GM13977 (cell line): ENCODE data around the gene AGAP3.

Source experiments
- DNase-seq: peaks from one replicate; pipeline ENCODE4 v3.0.0; 2012; ENCODE audit warnings: low spot score
- in situ Hi-C: fragments of 300-500 bp; cut with MboI; formaldehyde crosslinking; loops from one replicate; pipeline ENCODE4 v1.12.0; 2022; ENCODE audit warnings: low sequenced_read_pairs, low pct_unique_long_range_greater_than_20kb, mixed read lengths, inconsistent platforms; ENCODE audit not compliant: unreplicated experiment
- TF ChIP-seq, protein P1 (sequence below): IDR thresholded peaks from 2 replicates; pipeline ENCODE4 v1.5.1; 2012; ENCODE audit warnings: mild to moderate bottlenecking, control low read depth; ENCODE audit not compliant: insufficient read depth; ENCODE audit errors: extremely low read depth, missing control alignments

Gene AGAP3

DNA sequence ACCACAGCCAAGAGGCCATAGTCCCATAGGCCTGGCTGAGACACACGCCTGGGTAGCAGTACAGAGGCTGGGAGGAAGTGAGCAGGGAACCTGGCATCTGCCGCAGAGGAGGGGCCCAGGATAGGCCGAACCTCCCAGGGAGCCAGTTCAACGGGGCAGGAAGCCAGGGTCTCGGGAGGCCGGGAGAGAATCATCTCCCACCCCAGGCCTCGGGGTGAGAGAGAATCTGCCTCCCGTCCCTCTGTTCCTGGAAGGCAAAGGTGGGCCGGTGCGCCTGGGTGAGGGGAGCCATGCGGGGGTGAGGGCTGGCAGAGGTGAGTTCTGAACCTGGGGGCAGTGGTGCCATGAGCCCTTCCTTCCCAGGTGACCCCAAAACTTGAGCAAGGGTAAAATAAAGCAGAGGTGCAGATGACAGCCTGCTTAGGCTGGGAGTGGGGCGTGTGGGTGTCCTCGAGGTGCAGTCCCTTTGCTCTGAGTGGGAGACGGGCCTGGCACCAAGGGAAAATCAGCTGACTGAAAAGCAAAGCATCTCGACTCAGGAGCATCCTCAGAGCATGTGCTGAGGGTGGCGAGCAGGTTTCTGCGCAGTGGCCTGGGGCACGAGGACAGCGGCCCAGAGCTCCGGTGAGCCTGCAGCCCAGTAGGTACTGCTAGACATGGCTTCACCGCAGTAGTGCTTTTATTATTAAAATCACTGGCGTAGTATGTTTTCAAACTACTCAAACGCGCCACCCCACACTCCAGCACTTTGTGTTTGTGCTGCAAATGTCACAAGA is 15.5 kb downstream of the AGAP3 start:
- DNase-seq = no peak
- TF ChIP-seq, protein P1, sequence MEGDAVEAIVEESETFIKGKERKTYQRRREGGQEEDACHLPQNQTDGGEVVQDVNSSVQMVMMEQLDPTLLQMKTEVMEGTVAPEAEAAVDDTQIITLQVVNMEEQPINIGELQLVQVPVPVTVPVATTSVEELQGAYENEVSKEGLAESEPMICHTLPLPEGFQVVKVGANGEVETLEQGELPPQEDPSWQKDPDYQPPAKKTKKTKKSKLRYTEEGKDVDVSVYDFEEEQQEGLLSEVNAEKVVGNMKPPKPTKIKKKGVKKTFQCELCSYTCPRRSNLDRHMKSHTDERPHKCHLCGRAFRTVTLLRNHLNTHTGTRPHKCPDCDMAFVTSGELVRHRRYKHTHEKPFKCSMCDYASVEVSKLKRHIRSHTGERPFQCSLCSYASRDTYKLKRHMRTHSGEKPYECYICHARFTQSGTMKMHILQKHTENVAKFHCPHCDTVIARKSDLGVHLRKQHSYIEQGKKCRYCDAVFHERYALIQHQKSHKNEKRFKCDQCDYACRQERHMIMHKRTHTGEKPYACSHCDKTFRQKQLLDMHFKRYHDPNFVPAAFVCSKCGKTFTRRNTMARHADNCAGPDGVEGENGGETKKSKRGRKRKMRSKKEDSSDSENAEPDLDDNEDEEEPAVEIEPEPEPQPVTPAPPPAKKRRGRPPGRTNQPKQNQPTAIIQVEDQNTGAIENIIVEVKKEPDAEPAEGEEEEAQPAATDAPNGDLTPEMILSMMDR = no peak
- in situ Hi-C loops = no loop called here

- DNase-seq = no peak
- TF ChIP-seq, protein P1 = no peak
- in situ Hi-C loops = no loop called here
Measured at GRCh38 chr7:151102991-151103390, 16.7 kb downstream of the AGAP3 start.

DNA sequence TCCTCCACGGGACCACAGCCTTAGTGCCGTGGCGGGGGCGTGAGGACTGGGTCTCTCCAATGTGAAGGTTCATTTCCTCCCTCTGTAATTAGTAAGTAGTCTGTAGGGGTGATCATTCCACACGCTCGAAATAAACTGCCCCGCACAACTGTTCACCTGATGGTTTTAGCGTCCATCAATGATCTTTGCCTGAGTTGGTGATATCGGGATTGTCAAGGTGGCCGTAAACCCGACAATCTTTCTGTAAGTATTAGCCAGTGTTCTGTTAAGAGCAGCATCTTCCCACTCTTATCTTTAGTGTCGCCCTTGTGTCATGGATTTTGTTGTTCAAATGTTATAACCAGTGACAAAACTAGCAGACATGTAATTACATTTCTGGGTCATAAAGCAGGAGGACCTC is 17.7 kb downstream of the AGAP3 start:
- DNase-seq = no peak
- in situ Hi-C loops = no loop called here
- TF ChIP-seq, protein P1 = no peak

DNA sequence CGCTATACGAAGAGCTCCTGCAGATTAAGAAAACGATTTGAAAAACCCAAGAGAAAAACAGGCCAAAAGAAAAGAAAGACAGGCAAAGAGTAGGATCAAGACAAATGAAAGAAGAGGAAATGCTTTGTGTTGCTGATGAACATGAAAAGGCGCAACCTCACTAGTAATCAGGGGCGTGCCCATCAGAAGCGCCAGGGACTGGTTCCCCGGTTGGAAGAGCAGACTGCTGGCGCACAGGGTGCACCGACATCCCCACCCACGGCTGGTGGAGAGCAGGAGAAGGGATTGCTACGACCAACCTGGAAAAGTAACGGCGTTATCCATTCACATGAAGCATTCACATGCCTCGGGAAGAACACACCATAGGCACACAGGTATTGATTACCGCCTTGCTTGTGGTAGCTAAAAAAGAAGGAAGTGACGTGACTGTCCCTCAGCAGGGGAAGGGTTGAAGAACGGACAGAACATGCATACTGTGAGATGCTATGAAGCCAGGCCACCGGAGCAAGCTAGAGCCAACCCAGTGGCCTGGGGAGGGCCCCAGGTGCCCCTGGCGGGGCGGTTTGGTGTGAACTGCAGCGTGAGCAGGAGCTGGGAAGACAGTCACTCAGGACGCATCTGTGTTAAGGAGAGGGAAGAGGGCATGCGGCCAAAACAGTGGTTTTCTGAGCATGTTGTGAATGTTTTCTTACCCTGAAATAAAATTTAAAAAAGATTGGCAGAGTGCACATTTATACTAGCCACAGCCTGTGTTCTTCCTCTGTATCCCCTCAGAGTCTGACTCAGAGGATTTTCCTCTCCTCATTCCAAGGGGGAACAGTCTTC is 18.3 kb downstream of the AGAP3 start:
- DNase-seq = no peak

DNA sequence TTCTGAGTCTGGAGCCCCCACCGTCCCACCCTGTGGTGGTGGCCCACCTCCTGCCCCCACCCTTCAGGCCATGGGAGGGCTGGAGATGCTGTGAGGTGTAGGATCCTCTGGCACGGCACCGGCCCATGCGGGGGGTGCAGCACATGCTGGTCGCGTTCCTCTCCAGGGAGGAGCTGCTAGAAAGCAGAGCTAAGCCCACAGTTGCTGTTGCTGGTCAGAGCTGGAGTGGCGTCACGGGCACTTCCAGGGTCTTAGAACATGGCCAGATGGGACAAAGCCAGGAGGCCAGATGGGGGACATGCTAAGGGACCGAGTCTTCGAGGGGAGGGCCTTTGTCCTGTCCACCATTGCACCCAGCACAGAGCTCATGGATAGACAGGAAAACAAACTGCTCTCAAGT is 21.6 kb downstream of the AGAP3 start:
- in situ Hi-C loops = no loop called here
- DNase-seq = no peak
- TF ChIP-seq, protein P1 = no peak

More for the DNA sequence above, 18.3 kb downstream of the AGAP3 start:
- TF ChIP-seq, protein P1 = no peak
- in situ Hi-C loops = no loop called here

DNA sequence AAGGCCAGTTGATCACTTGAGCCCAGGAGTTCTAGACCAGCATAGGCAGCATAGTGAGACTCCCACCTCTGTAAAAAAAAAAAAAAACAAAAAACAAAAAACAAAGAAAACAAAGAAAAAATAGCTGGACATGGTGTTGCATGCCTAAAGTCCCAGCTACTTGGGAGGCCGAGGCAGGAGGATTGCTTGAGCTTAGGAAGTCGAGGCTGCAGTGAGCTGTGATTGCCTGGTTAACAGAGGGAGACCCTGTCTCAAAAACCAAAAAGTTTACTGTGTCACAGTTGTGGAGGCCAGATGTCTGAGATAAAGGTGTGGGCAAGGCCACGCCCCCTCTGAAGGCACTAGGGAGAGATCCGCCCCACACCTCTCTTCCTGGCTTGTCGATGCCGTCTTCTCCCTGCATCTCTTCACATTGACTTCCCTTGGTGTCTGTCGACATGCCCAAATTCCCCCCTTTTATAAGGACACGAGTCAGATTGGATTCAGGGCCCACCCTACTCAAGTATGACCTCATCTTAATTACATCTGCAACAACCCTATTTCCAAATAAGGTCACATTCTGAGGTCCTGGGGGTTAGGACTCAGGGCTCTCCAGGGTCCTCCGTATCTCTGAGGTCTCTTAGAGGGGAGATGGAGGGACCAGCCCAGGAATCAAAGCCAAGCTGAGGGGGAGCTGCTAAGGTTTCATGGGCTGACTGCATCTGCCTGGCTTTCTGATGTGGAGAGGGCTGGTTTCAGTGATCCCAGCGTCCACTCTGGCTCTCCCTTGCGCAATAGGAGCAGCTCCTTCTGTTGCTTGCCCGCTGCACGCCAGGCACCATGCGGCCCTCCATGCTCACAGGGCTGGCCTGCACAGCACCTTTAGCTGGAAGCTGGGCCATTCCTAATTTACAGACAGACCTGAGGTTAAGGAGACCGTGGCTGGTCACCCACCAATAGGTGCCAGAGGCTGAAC is 23.1 kb downstream of the AGAP3 start:
- in situ Hi-C loops = no loop called here
- TF ChIP-seq, protein P1 = no peak
- DNase-seq = no peak
